GM19025 (cell line): Measurements from ENCODE around the gene SMIM17.
"Not testable (repeated sequence)": the region's sequence is repeated elsewhere in the genome, so short reads cannot be mapped to it uniquely, and the experiment has no call there.

Source experiments
- ATAC-seq: cut with Tn5 transposase; IDR thresholded peaks from one replicate; pipeline ENCODE4 v1.9.1; 2021; ENCODE audit warnings: mild to moderate bottlenecking, low read depth, moderate library complexity; ENCODE audit not compliant: unreplicated experiment

SMIM17 gene

GRCh38 chr19:56654151-56654550 is 11.2 kb downstream of the SMIM17 start:
- ATAC-seq = no peak

- ATAC-seq = no peak
These were observed 17.6 kb downstream of the SMIM17 start for GRCh38 chr19:56660381-56661107.

GRCh38 chr19:56661248-56661647 is 18.3 kb downstream of the SMIM17 start:
- ATAC-seq = no peak

GRCh38 chr19:56663931-56664500 is 21.1 kb downstream of the SMIM17 start:
- ATAC-seq = no peak

GRCh38 chr19:56664511-56664910 is 21.6 kb downstream of the SMIM17 start:
- ATAC-seq = no peak

GRCh38 chr19:56667311-56667870 is 24.4 kb downstream of the SMIM17 start:
- ATAC-seq = no peak

- ATAC-seq = no peak
These were observed 25.7 kb downstream of the SMIM17 start for GRCh38 chr19:56668676-56669075.

- ATAC-seq = no peak
These were observed 27.5 kb downstream of the SMIM17 start for GRCh38 chr19:56670401-56670960.

- ATAC-seq = no peak
These were observed 28.1 kb downstream of the SMIM17 start for GRCh38 chr19:56670961-56671612.

- ATAC-seq = no peak
These were observed 28.6 kb downstream of the SMIM17 start, which contains the start of gene ZNF835 for GRCh38 chr19:56671613-56671994. Gene ZNF835, minus strand, starts transcription at chr19:56671757. Its CDS starts 6,559 bp downstream, at chr19:56665198.

GRCh38 chr19:56672610-56673009 is 29.7 kb downstream of the SMIM17 start:
- ATAC-seq = not testable (repeated sequence)

- ATAC-seq = no peak
These were observed 35.2 kb downstream of the SMIM17 start for GRCh38 chr19:56678205-56678604.

- ATAC-seq = no peak
These were observed 38.7 kb downstream of the SMIM17 start for GRCh38 chr19:56681702-56682101.

- no peak for ATAC-seq
These were observed 40.2 kb downstream of the SMIM17 start for GRCh38 chr19:56683116-56683515.

- no peak for ATAC-seq
These were observed 44.1 kb downstream of the SMIM17 start for GRCh38 chr19:56687031-56687430.

GRCh38 chr19:56689198-56689597 is 46.2 kb downstream of the SMIM17 start:
- no peak for ATAC-seq

- no peak for ATAC-seq
These were observed 47.7 kb downstream of the SMIM17 start for GRCh38 chr19:56690670-56691069.

GRCh38 chr19:56692206-56692895 is 49.4 kb downstream of the SMIM17 start:
- no peak for ATAC-seq

- ATAC-seq = no peak
These were observed 56.6 kb downstream of the SMIM17 start for GRCh38 chr19:56699552-56699951.

GRCh38 chr19:56701895-56702294 is 58.9 kb downstream of the SMIM17 start:
- ATAC-seq = no peak
